Measurements from ENCODE around the gene EFCAB5. TPM values are rescaled to one million over a fixed set of nuclear protein-coding genes. Genes with fewer than 3 reads are reported as not detected.

EFCAB5 gene
- total RNA-seq, 5 donors from 2014 or later (not counting 1 experiment from before 2014, with no cell fraction given): 0.63 to 1.2 (median 1.0) TPM

DNA sequence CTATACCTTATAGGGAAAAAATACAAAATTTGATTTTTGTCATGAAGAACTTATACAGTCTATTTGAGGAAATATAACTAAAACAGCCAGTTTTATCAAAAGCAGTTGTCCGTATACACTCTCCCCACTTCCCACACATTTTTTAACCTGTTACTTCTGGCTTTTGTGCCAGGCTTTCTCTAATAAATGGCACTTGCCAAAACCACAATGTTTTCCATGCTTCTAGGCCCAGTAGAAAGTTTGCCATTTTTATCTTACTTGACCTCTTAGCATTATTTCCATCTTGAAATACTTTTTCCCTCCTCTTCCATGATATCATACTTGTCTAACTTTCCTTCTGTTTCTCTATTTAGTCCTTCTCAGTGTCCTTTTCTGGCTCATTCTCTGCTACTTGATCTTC is 38.8 kb downstream of the EFCAB5 start:
- DNase-seq (no peak), ATAC-seq (replicated peaks in 1 of 4) (no peak)
- WGBS (ENCODE audit: insufficient coverage): 71% methylated on average over 1 of the region's 1 CpG
- Histone ChIP-seq H3K36me3 (ENCODE audit: control insufficient read depth in 2 of 2, extremely low read depth in 1 of 2, insufficient read depth in 1 of 2, low read length in 1 of 2) (no peaks in the 10 kb centered on the region), H3K27me3 (replicated peaks in 1 of 2; ENCODE audit: control insufficient read depth in 2 of 2, extremely low read depth in 1 of 2, insufficient read depth in 2 of 2, low read length in 1 of 2) (no peaks in the 10 kb centered on the region), H3K9me3 (no peaks in the 10 kb centered on the region), H3K4me1 (ENCODE audit: control insufficient read depth in 1 of 2, extremely low read depth in 1 of 2, insufficient read depth in 2 of 2, low read length in 2 of 2) (no peaks in the 10 kb centered on the region), H3K27ac (ENCODE audit: low read length) (no peak overlapping the region), H3K4me3 (ENCODE audit: control insufficient read depth in 1 of 2, extremely low read depth in 1 of 2, low read length in 1 of 2) (no peak overlapping the region)
- Mint-ChIP-seq H3K9me3 (peaks cover 0 to 4% (median 3%) of the 10 kb centered on the region in 3 donors), H3K36me3 (no peaks in the 10 kb centered on the region), H3K27ac (no peak overlapping the region), H3K27me3 (peaks cover 2 to 4% of the 10 kb centered on the region in 2 donors), H3K4me1 (no peaks in the 10 kb centered on the region), H3K4me3 (no peak overlapping the region)
- CTCF ChIA-PET: interaction anchor here in 1 of 2 donors (0.5 kb wide), 1 partner anchor 173 kb away, joined by 5 read pairs; no protein-coding TSS in a partner anchor
- POLR2A ChIA-PET: no interaction called here

- WGBS (ENCODE audit: insufficient coverage): no CpG with 5 or more reads among the region's 1 CpG
- no peak overlapping the region for H3K27ac Mint-ChIP-seq
- CTCF ChIA-PET: no interaction called here
Observed at GRCh38 chr17:29982991-29983653, 41.7 kb downstream of the EFCAB5 start.

DNA sequence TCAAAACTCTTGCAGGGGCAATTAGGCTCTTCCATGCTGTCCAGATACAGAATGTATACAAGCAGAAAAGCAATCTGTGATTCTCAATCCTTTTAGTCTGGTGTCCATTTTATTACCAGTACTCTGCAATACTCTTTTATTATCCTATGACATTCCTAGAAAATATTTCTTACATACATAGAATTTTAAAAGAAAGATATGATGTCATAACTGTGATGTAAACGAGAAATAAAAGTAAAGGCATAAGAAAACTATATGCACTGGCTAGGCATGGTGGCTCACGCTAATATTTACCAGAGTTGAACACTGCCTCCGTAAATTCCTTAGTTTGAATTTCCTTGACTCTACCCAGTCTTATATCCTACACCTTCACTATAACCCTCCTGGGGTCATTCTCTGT is 55.0 kb downstream of the EFCAB5 start:
- no peak overlapping the region for H3K4me3 Mint-ChIP-seq

More at GRCh38 chr17:29982991-29983653, 41.7 kb downstream of the EFCAB5 start:
- POLR2A ChIA-PET: no interaction called here
- ATAC-seq (replicated peaks in 1 of 4): no peak
- Mint-ChIP-seq H3K9me3 (peaks cover 4 to 7% (median 4%) of the 10 kb centered on the region in 3 donors), H3K4me3 (no peak overlapping the region), H3K27me3 (peaks cover 2 to 7% of the 10 kb centered on the region in 2 donors), H3K36me3 (no peaks in the 10 kb centered on the region), H3K4me1 (no peaks in the 10 kb centered on the region)
- Histone ChIP-seq H3K4me1 (ENCODE audit: control insufficient read depth in 1 of 2, extremely low read depth in 1 of 2, insufficient read depth in 2 of 2, low read length in 2 of 2) (no peaks in the 10 kb centered on the region), H3K27me3 (replicated peaks in 1 of 2; ENCODE audit: control insufficient read depth in 2 of 2, extremely low read depth in 1 of 2, insufficient read depth in 2 of 2, low read length in 1 of 2) (no peaks in the 10 kb centered on the region), H3K36me3 (ENCODE audit: control insufficient read depth in 2 of 2, extremely low read depth in 1 of 2, insufficient read depth in 1 of 2, low read length in 1 of 2) (no peaks in the 10 kb centered on the region), H3K4me3 (ENCODE audit: control insufficient read depth in 1 of 2, extremely low read depth in 1 of 2, low read length in 1 of 2) (no peak overlapping the region), H3K9me3 (no peaks in the 10 kb centered on the region), H3K27ac (ENCODE audit: low read length) (no peak overlapping the region)
- DNase-seq: no peak

GRCh38 chr17:30000001-30000754 is 58.7 kb downstream of the EFCAB5 start:
- Histone ChIP-seq H3K27ac (ENCODE audit: low read length) (no peak overlapping the region), H3K9me3 (no peaks in the 10 kb centered on the region), H3K36me3 (ENCODE audit: control insufficient read depth in 2 of 2, extremely low read depth in 1 of 2, insufficient read depth in 1 of 2, low read length in 1 of 2) (no peaks in the 10 kb centered on the region), H3K27me3 (replicated peaks in 1 of 2; ENCODE audit: control insufficient read depth in 2 of 2, extremely low read depth in 1 of 2, insufficient read depth in 2 of 2, low read length in 1 of 2) (no peaks in the 10 kb centered on the region), H3K4me3 (ENCODE audit: control insufficient read depth in 1 of 2, extremely low read depth in 1 of 2, low read length in 1 of 2) (no peak overlapping the region), H3K4me1 (ENCODE audit: control insufficient read depth in 1 of 2, extremely low read depth in 1 of 2, insufficient read depth in 2 of 2, low read length in 2 of 2) (peaks cover 0 to 2% of the 10 kb centered on the region in 2 experiments)
- ChIA-PET CTCF (interaction anchor here in 1 of 2 donors (0.6 kb wide), 1 partner anchor 698 kb away, joined by 5 read pairs; no protein-coding TSS in a partner anchor), POLR2A (interaction anchor here in 1 of 2 donors (0.5 kb wide), 1 partner anchor 358 kb away, joined by 3 read pairs; no protein-coding TSS in a partner anchor)
- H3K4me1 Mint-ChIP-seq: peaks cover 12 to 14% (median 13%) of the 10 kb centered on the region in 3 donors
- ATAC-seq (replicated peaks in 1 of 4) (peak in 2 of 4 experiments; percentile 30 to 46), DNase-seq (peak in 1 of 35 experiments; percentile 11)
- peak overlapping the region; percentile 65 to 88 for H3K27ac Mint-ChIP-seq
- no peaks in the 10 kb centered on the region for H3K36me3 Mint-ChIP-seq
- peak overlapping the region; percentile 25 to 51 (median 32) for H3K4me3 Mint-ChIP-seq
- WGBS (ENCODE audit: insufficient coverage): no CpG with 5 or more reads among the region's 3 CpGs
- H3K27me3 Mint-ChIP-seq: no peaks in the 10 kb centered on the region
- no peaks in the 10 kb centered on the region for H3K9me3 Mint-ChIP-seq

More for the DNA sequence above, 55.0 kb downstream of the EFCAB5 start:
- Mint-ChIP-seq H3K27ac (no peak overlapping the region), H3K9me3 (peaks cover 0 to 4% (median 3%) of the 10 kb centered on the region in 3 donors), H3K4me1 (peaks cover 12 to 14% (median 13%) of the 10 kb centered on the region in 3 donors), H3K36me3 (peaks cover 7% of the 10 kb centered on the region), H3K27me3 (no peaks in the 10 kb centered on the region)
- POLR2A ChIA-PET: no interaction called here
- ATAC-seq (replicated peaks in 1 of 4) (no peak), DNase-seq (no peak)
- Histone ChIP-seq H3K4me1 (ENCODE audit: control insufficient read depth in 1 of 2, extremely low read depth in 1 of 2, insufficient read depth in 2 of 2, low read length in 2 of 2) (peaks cover 0 to 2% of the 10 kb centered on the region in 2 experiments), H3K27me3 (replicated peaks in 1 of 2; ENCODE audit: control insufficient read depth in 2 of 2, extremely low read depth in 1 of 2, insufficient read depth in 2 of 2, low read length in 1 of 2) (no peaks in the 10 kb centered on the region), H3K27ac (ENCODE audit: low read length) (no peak overlapping the region), H3K9me3 (no peaks in the 10 kb centered on the region), H3K36me3 (ENCODE audit: control insufficient read depth in 2 of 2, extremely low read depth in 1 of 2, insufficient read depth in 1 of 2, low read length in 1 of 2) (no peaks in the 10 kb centered on the region), H3K4me3 (ENCODE audit: control insufficient read depth in 1 of 2, extremely low read depth in 1 of 2, low read length in 1 of 2) (no peak overlapping the region)
- WGBS (ENCODE audit: insufficient coverage): 100% methylated on average over 2 of the region's 3 CpGs
- CTCF ChIA-PET: interaction anchor here in 1 of 2 donors (1.0 to 1.2 kb wide), 2 partner anchors 22 to 65 kb away, joined by 3 read pairs; no protein-coding TSS in a partner anchor

DNA sequence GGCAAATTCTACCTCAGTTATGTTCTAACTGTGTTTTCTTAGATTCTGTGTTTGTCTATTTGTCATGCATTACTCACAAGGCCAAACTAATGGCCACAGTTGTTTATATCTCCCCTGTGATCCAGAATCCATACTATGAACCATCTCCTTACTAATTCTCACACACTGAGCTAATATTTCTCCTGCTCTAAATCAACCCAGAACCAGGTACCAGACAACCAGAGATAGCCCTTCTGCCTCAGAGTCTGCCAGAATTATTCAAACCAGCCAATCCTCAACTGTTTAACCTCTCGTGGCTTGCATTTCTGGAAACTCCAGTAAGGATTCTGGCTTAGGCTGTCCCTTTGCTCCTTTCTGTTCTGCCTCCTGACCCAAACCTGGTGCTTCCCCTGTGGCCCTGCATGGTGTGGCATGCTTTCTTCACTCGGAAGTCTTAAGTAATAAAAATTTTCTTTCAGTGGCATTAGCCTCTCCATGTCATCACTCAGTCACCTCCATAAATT is 59.4 kb downstream of the EFCAB5 start:
- H3K9me3 Mint-ChIP-seq: no peaks in the 10 kb centered on the region
- peak overlapping the region in 2 of 3 donors; percentile 14 to 51 for H3K4me3 Mint-ChIP-seq
- POLR2A ChIA-PET: no interaction called here

DNA sequence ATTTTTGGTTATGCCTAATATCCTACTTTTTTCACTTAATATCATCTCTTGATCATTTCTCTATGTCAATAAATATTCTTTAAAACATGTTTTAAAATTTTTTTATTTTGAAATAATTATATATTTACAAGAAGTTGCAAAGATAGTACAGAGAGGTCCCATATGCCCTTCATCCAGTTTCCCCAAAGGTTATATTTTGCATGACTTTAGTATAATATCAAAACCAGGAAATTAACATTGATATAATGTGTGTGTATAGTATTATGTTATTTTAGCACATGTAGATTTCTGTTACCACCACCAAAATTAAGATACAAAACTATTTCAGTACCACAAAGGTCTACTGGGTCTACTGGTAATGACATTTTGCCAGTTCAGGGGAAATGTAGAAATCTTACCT is 60.7 kb downstream of the EFCAB5 start:
- no peaks in the 10 kb centered on the region for H3K27me3 Mint-ChIP-seq
- H3K36me3 Mint-ChIP-seq: no peaks in the 10 kb centered on the region
- no peaks in the 10 kb centered on the region for H3K27me3 ChIP-seq (replicated peaks in 1 of 2; ENCODE audit: control insufficient read depth in 2 of 2, extremely low read depth in 1 of 2, insufficient read depth in 2 of 2, low read length in 1 of 2)
- H3K36me3 ChIP-seq (ENCODE audit: control insufficient read depth in 2 of 2, extremely low read depth in 1 of 2, insufficient read depth in 1 of 2, low read length in 1 of 2): no peaks in the 10 kb centered on the region
- ChIA-PET POLR2A (no interaction called here), CTCF (interaction anchor here in 1 of 2 donors (0.5 kb wide), 1 partner anchor 194 kb away, joined by 4 read pairs; no protein-coding TSS in a partner anchor)
- H3K4me3 ChIP-seq (ENCODE audit: control insufficient read depth in 1 of 2, extremely low read depth in 1 of 2, low read length in 1 of 2): no peak overlapping the region
- ATAC-seq (replicated peaks in 1 of 4): no peak
- no peaks in the 10 kb centered on the region for H3K9me3 ChIP-seq
- no peak overlapping the region for H3K27ac Mint-ChIP-seq
- H3K27ac ChIP-seq (ENCODE audit: low read length): no peak overlapping the region
- H3K4me1 Mint-ChIP-seq: peaks cover 12 to 14% (median 13%) of the 10 kb centered on the region in 3 donors
- DNase-seq: no peak
- H3K4me1 ChIP-seq (ENCODE audit: control insufficient read depth in 1 of 2, extremely low read depth in 1 of 2, insufficient read depth in 2 of 2, low read length in 2 of 2): peaks cover 0 to 2% of the 10 kb centered on the region in 2 experiments
- no peak overlapping the region for H3K4me3 Mint-ChIP-seq
- no peaks in the 10 kb centered on the region for H3K9me3 Mint-ChIP-seq

More for the DNA sequence above, 59.4 kb downstream of the EFCAB5 start:
- Mint-ChIP-seq H3K4me1 (peaks cover 12 to 14% (median 13%) of the 10 kb centered on the region in 3 donors), H3K27me3 (no peaks in the 10 kb centered on the region), H3K27ac (peak overlapping the region; percentile 65 to 88), H3K36me3 (no peaks in the 10 kb centered on the region)
- Histone ChIP-seq H3K27ac (ENCODE audit: low read length) (no peak overlapping the region), H3K4me1 (ENCODE audit: control insufficient read depth in 1 of 2, extremely low read depth in 1 of 2, insufficient read depth in 2 of 2, low read length in 2 of 2) (peaks cover 0 to 2% of the 10 kb centered on the region in 2 experiments), H3K9me3 (no peaks in the 10 kb centered on the region), H3K27me3 (replicated peaks in 1 of 2; ENCODE audit: control insufficient read depth in 2 of 2, extremely low read depth in 1 of 2, insufficient read depth in 2 of 2, low read length in 1 of 2) (no peaks in the 10 kb centered on the region), H3K36me3 (ENCODE audit: control insufficient read depth in 2 of 2, extremely low read depth in 1 of 2, insufficient read depth in 1 of 2, low read length in 1 of 2) (no peaks in the 10 kb centered on the region), H3K4me3 (ENCODE audit: control insufficient read depth in 1 of 2, extremely low read depth in 1 of 2, low read length in 1 of 2) (no peak overlapping the region)
- ATAC-seq (replicated peaks in 1 of 4): no peak
- DNase-seq: no peak
- WGBS (ENCODE audit: insufficient coverage): 50% methylated on average over 1 of the region's 2 CpGs
- CTCF ChIA-PET: interaction anchor here in 1 of 2 donors (0.6 kb wide), 1 partner anchor 698 kb away, joined by 5 read pairs; no protein-coding TSS in a partner anchor
